Pulmonary artery endothelial cell (primary cell): Measurements from ENCODE around the gene PSENEN. TPM values are rescaled to one million over a fixed set of nuclear protein-coding genes. Genes with fewer than 3 reads are reported as not detected.

Source experiments
- DNase-seq: peaks from one replicate; pipeline ENCODE4 v3.0.0-alpha.2; 2011; ENCODE audit warnings: low read depth, low spot score
- total RNA-seq: library from RNA; depleted of rRNA; stranded (reverse); fragments of >200 nt; gene quantifications from 2 replicates; pipeline ENCODE4 v1.2.3, GENCODE V29; 2014

The PSENEN gene
- total RNA-seq, 1 donor from 2014 or later: 17.7 TPM

DNA sequence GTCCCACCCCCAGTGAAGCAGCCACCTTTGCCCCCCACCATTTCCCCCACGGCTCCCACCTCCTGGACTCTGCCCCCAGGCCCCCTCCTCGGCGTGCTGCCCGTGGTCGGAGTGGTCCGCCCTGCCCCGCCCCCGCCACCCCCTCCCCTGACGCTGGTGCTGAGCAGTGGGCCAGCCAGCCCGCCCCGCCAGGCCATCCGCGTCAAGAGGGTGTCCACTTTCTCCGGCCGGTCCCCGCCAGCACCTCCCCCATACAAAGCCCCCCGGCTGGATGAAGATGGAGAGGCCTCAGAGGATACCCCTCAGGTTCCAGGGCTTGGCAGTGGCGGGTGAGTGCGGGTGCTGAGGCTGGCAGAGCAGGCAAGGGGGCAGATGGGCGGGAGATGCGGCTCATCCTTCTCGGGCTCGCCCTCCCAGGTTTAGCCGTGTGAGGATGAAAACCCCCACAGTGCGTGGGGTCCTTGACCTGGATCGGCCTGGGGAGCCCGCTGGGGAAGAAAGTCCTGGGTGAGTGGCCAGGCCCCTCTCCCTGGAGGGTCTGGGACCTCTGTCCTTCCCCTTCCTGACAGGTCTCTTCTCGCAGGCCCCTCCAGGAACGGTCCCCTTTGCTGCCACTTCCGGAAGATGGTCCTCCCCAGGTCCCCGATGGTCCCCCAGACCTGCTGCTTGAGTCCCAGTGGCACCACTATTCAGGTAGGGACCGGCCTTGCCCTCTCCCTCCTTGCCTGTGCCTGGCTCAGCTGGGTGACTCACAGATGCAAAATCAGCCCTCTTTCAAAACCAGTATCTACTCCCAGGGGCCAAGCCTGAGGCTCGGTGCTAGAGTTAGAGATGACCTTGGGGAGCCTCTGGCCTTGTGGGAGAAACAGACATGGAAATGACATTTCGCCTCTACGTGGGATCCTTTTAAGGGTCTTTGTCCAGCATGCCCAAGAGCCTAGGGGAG, 12.0 kb upstream of the PSENEN start:
- no peak for DNase-seq

DNA sequence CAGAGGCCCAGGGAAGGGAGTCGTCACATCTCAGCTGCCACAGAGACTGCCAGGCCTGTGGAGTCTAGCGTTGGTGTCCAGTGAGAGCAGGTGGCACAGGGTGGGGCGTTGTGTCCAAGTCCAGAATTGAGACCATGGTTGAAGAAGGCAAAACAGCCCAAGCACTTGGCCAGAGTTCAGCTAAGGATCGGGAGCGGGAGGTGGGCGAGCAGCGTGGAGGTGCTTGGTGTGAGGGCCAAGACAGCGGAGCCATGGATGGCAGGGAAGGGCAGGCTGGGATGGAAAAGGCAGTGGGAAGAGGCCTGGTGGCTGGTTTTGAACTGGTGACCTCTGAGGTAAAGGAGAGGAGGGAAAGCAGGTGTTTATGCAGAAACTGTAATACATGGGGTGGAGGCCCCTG, 11.2 kb upstream of the PSENEN start:
- no peak for DNase-seq

DNA sequence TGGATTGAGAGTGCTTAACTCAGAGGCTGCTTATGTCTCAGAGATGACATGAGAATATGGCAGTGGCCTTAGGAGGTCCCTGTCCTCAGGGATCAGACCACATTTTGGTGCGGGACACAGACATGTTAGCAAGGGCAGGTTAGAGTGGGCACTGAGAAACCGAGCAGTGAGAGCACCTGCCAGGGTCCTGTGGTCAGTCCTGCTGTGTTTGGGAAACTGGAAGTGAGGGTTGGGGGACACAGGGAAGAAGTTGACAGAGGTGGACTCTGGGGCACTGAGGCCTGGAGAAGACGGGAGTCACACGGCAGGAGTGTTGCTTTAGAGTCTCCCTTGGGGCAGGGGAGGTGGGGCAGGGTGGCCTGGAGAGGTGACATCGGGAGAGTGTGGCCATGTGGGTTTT, 10.6 kb upstream of the PSENEN start:
- DNase-seq: no peak

DNA sequence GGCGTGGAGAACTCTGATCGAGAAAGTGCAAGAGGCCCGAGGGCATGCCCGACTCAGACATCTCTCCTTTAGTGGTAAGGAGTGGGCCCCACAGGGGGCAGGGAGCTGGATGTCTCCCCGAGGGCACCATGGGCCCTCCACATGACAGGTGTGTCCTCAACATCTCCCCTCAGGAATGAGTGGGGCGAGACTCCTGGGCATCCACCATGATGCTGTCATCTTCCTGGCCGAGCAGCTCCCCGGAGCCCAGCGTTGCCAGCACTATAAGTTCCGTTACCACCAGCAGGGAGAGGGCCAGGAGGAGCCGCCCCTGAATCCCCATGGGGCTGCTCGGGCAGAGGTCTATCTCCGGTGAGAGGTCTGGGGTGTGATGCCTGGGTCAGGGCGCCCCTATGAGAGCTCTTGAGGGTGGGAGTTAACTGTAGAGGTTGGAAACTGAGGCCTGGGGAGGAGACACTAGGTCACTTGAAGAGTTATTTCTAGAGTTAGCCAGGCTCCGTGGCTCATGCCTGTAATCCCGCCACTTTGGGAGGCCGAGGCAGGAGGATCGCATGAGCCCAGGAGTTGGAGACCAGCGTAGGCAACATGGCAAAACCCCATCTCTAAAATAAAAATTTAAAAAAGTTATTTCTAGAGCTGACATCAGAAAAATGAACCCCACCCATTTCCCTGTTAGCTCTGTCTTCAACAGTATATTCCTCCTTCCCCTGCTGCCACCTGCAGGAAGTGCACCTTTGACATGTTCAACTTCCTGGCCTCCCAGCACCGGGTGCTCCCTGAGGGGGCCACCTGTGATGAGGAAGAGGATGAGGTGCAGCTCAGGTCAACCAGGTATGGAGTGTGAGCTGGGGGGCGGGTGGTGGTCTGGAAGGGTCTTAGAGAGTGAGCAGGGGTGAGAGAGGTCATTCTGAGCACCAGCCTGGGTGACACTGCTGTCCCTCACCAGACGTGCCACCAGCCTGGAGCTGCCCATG, 8.3 kb upstream of the PSENEN start:
- no peak for DNase-seq

DNA sequence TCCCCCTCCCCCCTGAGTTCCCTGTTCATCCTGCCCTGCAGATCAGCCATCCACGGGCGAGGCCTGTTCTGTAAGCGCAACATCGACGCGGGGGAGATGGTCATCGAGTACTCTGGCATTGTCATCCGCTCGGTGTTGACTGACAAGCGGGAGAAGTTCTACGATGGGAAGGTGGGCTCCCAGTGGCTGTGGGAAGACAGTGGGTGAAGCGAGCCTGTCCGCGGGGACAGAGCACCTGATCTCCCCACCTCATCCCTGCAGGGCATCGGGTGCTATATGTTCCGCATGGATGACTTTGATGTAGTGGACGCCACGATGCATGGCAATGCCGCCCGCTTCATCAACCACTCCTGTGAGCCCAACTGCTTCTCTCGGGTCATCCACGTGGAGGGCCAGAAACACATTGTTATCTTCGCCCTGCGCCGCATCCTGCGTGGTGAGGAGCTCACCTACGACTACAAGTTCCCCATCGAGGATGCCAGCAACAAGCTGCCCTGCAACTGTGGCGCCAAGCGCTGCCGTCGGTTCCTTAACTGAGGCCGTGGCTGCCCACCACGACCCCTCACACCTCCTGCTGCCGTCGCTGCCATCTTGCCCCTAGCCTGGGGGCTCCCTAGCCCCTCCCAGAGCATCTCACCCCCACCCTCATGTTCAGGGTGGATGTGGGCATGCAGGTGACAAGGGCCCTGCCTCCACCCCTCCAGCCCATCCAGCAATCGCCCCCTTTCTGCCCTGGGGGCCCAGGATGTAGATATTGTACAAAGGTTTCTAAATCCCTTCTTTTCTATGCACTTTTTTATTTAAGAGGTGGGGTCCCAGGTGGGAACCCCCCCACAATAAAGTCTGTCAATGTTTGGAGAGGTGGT, 7.2 kb upstream of the PSENEN start:
- no peak for DNase-seq

DNA sequence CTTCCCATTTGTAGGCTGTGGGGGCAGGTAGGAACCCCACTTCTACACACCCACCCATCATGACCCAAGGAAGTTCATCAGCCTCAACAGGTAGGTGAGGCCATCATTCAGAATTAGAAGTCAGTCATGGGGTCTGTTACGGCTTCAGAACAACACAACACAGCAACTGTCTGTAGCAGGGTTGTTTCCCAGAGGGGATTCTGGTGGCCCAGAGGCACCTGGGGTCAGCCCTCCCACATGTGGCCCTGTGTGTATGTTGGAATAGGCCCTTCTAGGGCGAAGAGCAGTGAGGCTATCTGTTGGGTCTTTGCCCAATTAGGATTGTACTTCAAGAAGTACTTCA, 6.6 kb upstream of the PSENEN start:
- DNase-seq: no peak

DNA sequence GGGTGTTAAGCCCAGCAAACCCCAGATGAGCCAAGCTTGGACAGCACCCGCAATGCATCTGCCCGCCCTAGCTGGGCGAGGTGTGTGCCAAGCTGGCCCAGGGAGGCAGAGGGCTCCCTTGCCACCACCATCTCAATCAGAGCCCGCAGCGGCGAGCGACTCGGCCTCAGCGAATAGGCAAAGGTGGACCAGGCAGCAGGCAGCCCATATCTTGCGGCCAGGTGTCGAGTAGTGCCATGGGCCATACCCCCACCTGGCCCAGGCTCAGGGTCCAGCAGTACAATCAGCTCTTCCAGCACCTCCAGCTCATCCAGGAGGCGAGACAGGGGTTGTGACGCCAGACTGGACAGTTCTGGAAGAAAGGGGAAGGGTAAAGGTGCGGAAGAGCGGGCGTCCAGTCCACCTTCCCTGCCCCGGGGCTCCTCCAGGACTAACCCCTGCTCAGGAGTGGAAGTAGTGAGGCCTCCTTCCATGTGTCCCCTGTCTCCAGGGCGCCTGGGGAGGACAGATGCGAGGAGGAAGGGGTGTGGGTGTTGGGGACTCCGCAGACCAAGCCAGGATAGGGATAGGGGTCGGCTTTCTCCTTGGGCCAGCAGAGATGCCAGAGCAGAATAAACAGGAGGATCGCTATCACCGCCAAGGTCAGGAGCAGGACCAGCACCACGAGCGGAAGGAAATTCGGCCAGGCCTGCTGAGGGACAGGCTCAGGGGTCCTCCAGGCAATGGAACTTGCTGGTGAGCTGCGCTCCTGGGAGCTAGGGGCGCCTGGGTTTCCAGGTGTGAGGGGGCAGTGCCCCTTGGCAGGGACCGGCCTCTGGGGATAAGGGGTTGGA, 6.0 kb upstream of the PSENEN start:
- no peak for DNase-seq

DNA sequence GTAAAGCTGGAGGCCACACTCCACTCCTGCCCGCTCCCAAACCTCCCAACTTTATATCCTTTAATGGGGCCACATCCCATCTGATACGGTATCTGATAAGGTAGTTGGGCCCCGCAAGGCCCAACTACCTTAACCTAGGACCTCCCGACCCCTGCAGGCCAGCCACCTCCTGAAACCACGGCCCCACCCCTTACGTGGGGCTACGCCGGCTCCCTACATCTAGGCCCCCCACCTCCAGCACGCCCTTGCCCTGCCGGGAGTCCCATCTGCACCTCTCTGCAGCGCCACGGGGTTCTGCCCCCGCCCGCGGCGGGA, 5.4 kb upstream of the PSENEN start:
- no peak for DNase-seq

DNA sequence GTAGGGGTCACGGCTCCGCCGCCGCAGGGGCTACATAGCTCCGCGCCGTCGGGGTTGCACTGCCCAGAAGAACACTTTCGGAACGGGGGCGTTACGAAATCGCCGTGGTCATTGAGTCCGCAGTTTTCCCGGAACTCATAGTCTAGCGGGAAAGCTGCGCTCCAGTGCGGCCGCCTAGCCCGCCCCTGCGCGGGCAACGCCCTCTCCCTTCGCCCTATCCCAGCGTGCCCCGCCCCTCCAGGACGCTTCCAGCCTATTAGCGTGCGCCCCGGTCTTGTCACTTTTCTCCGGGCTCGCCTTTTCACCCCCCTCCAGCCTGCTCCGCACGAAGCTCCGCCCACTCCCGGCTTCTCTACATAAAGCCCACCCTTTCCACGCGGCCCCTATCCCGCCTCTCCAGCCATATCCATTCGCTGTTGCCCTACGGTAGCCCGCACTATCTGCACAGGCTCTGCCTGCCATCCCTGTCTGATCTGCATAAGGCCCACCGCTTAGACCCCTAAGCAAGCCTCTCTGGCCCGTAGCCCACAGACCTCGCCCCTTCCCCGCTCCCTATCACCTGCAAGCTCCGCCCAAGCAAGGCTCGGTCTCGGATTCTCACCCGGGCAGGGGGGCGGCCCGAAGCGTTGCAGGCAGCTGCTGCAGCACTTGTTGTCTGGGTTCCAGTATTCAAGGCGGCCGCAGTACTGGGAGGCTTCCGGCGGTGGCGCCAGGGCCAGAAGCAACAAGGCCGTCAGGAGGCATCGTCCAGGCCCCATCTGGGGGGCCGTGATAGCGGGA, 4.8 kb upstream of the PSENEN start:
- DNase-seq: peak; percentile 86

DNA sequence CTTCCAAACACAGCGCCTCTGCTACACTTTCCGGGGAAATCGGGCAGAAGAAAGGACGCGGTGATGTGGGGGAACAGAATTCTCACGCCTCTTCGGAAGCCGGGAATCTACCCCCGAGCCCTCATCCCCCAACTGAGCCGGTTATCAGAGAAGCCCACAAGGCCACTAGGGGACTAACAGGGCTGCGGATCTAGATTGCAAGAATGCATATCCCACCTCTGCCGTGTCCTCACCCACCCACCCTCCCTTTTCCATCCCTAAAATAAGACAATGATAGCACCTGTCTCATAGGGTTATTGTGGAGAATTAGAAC, 4.3 kb upstream of the PSENEN start:
- DNase-seq: no peak

DNA sequence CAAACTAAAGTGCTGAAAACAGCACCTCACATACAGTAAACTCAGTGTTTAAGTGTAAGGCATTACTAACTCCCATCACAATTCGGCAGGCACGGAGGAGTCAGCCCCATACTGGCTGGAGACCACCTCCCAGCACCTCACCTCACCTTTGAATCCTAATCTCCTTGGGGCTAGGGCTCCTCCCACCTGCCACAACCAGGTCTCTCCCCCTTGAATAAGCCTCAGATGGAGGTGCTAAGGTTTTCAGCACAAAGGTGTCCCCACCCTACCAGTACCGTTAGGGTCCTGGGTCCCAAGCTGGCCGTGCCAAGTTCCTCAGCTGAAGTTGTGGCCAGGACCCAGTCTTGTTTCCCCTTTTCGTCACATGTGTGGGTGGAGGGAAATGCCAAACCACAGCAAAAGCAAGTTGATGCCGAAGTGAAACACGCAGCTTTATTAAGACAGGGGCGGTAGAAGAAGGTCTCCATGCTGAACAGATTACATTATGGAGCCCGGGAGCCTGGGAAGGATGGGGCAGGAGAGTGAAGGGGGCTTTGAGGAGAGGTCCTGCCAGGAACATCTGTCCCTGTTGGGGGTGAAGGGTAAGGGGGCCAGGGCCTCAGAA, 3.2 kb upstream of the PSENEN start, which contains the start of gene IGFLR1:
Gene IGFLR1 (minus strand): TSS at position 332 of the 604 bp plus-strand sequence. CDS start 1,272 bp downstream, outside the sequence.
- no peak for DNase-seq

DNA sequence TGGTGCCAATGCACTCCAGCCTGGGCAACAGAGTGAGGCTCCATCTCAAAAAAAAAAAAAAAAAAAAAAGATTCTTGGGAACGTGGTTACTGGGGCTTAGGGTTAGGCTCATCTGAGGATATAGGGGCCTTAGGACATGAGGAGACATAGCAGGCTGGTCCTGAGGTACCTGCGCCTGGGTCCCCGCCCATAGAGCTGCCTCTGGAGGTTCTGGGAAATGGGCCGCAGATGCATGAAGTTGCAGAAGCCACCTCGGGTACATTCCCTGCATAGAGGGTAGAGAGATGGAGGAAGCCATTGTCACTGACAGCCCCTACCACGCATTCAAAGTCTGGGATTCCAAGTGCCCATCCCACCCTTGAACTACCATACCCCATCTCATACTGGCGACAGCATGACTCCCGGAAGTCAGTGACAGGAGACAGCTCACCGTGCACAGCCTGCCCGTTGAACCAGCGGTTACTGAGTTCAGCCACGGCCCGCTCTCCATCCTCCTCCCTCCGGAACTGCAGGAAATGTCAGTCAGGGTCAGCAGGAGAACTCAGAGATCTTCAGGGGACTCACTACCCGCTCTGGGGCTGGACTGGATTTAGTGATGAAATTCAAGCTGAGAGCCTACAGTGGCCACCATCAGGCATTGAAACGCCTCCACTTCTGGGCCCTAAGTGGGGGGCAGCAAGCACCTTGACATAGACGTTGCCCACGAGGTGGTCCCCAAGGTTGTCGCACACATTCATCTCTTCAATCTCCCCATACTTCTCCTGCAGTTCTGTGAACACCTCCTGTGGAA, 1.6 kb upstream of the PSENEN start:
- DNase-seq: no peak

DNA sequence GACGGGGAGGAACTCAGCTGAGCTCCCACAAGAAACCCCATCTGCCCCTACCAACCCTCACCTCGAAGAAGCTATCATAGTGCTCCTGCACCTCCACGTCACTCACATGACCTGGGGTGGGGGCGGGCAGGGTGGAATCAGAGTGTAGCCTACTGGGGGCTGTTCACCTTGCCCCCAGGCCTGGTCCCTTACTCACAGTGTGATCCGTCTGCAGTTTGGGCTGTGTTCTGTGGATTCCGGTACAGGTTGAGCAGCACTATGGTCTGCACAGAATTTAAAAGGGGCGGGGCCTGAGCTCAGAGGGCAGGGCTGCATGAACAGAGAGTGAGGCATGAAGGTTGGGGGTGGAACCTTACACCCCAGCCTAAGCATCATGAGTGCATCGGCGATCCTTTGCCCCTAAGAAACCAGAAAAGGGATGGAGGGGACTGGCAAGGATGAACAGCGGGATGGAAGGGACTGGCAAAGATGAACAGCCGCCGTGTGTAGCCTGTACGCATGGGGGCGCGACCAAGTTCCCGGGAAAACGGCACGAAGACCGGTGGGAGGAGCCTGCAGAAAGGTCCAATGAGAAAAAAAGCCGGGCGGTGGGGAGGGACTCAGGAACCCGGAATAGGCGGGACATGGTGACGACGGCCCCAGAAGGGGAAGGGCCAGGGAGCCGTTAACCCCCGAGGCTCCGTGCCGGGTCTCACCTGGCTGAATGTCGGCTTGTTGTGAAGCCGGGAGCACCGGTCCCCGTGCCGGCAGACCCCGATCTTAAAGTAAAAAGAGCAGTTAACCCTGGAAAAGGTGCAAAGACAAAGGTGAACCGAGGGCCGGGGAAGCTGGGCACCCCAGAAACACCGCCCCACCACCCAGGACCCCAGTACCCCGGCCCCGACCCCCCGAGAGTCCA, 772 bp upstream of the PSENEN start:
- peak; percentile 85 for DNase-seq

DNA sequence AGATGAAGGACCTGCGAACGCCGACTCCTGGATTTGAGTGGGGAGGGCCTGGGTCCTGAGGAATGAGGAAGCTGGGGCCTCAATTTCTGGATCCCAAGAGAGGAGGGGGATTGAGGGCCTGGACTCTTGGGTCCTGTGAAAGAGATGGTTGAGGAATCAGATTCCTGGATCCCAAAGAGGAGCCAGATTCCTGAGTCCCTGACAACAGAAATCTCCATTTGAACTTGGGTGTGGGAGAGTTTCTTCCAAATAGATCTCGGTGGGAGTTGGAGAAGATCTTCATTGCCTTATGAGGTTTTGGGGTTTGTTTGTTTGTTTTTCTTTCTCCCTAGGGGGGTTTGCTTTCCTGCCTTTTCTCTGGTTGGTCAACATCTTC, 624 bp downstream of the PSENEN start:
- no peak for DNase-seq

DNA sequence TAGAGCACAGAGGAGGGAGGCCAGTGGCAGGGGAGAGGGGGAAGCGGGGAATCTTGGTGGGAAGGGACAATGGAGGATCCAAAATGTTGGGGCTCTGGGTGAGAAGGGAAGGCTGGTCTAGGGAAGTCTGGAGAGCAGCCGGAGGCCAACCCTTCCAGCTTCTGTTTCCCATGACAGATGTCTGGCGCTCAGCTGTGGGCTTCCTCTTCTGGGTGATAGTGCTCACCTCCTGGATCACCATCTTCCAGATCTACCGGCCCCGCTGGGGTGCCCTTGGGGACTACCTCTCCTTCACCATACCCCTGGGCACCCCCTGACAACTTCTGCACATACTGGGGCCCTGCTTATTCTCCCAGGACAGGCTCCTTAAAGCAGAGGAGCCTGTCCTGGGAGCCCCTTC, 1.1 kb downstream of the PSENEN start:
- DNase-seq: no peak

DNA sequence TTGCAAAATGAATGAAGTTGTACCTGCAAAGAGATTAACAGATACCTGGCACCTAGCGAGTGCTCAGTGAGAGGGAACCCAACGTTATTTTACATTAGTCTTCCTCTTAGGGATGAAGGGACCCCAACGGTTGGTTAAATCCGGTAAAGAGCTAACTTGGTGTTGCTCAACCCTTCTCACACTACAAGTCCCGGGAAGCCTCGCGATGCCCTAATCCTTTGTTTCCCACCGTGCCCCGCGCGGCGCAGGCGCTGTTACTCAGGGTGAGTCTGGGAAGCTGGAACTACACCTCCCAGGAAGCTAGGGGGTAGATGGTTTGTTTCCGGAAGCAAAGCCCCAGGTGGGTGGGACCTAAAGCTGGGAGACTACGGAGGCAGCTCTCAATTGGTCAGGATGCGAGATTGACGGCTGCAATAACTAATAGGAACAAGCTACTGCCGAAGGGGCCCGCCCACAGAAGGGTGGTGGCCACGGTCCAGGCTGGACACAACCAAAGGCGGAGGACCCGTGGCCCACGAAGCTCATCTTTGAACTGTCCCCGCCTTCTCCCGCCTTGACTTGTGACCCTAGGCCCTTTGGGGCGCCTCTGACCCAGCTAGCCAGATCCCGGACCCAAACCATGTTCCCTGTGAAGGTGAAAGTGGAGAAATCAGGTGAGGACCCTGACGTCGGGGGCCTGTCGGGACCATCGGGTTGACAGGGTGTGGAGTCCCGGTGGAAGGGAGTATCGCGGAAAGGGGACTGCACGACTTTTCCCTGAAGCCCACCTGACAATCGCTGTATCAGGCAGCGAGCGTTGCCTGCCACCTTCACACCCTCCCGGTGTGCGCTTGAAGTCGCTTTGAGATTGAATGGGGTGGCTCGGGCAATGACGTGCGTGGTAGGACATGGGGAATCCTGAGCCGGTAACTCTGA, 2.9 kb downstream of the PSENEN start, which contains the start of gene LIN37:
Gene LIN37 (plus strand): TSS at position 471 of the 915 bp plus-strand sequence. CDS start 149 bp downstream, at position 620.
- peak; percentile 96 for DNase-seq
